Right kidney (tissue), 1 donor: Measurements from ENCODE around the gene NME7.
"Not testable (repeated sequence)": the region's sequence is repeated elsewhere in the genome, so short reads cannot be mapped to it uniquely, and the experiment has no call there.

ENCODE experiments used
- DNase-seq: peaks from one replicate; pipeline ENCODE4 v3.0.0-alpha.2; 2016

NME7 gene

GRCh38 chr1:169346036-169346589 lies 21.5 kb downstream of the NME7 start:
- DNase-seq = no peak

DNA sequence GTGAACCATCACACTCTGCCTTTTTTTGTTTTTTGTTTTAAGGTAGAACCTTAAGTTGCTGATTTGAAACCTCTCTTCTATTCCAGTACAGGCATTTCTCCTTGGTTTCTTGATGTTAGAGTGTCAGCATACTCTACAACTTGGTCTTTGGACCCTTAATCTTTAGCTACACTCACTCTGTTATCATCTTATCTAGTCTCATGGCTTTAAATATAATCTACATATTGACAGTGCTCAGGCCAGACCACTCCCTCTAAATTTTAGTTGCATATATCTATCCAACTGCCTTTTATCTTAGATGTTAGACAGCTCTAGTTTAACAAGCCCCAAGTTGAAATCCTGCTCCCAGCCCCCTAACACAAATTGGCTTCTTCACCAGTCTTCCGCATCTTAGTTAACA lies 22.1 kb downstream of the NME7 start:
- no peak for DNase-seq

DNA sequence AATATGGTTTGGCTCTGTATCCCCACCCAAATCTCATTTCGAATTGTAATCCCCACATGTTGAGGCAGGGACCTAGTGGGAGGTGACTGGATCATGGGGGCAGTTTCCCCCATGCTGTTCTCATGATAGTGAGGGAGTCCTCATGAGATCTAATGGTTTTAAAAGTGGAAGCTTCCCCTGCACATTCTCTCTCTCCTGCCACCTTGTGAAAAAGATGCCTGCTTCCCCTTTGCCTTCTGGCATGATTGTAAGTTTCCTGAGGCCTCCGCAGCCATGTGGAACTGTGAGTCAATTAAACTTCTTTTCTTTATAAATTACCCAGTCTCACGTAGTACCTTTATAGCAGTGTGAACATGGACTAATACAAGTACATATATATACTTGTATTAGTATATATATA lies 25.5 kb downstream of the NME7 start:
- DNase-seq = not testable (repeated sequence)

DNA sequence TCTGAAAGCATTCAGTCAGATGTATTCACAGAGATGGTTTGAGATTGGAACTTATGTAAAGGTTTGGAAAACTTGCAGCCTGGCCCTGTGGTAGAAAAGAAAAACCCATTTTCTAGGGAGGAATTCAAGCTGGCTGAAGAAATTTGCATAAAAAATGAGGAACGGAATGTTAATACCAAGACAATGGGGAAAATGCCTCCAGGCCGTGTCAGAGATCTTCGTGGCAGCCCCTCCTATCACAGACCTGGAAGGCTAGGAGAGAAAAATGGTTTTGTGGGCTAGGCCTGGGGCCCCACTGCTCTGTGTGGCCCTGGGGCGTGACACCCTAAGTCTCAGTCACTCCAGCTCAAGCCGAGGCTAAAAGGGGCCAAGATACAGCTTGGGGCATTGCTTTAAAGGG lies 26.7 kb downstream of the NME7 start:
- DNase-seq = no peak

- DNase-seq = no peak
These were observed 27.8 kb downstream of the NME7 start for GRCh38 chr1:169339773-169340172.

DNA sequence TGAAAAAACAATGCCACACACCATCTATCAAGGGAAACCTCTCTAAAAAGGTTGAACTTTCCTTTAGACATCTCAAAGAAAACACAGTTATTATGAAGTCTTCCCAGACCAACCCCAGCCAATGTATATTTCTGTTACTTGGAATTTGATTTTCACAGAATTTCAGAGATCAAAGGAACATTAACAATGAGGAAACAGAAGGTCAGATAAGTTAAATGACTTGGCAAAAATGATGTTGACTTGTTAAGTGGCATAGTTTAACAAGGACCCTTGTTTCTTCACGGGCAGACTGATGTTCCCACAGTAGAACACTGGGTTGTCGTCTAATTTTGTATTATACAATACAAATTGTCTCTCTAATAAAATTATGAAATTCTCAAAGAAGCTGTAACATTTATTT lies 29.0 kb downstream of the NME7 start:
- no peak for DNase-seq

GRCh38 chr1:169336947-169337715 lies 30.5 kb downstream of the NME7 start:
- not testable (repeated sequence) for DNase-seq

DNA sequence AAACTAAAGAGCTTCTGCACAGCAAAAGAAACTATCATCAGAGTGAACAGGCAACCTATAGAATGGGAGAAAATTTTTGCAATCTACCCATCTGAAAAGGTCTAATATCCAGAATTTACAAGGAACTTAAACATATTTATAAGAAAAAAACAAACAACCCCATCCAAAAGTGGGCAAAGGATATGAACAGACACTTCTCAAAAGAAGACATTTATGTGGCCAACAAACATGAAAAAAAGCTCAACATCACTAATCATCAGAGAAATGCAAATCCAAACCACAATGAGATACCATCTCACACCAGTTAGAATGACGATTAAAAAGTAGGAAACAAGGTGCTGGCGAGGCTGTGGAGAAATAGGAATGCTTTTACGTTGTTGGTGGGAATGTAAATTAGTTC lies 32.9 kb downstream of the NME7 start:
- DNase-seq = not testable (repeated sequence)

GRCh38 chr1:169330927-169331326 lies 36.7 kb downstream of the NME7 start:
- no peak for DNase-seq

DNA sequence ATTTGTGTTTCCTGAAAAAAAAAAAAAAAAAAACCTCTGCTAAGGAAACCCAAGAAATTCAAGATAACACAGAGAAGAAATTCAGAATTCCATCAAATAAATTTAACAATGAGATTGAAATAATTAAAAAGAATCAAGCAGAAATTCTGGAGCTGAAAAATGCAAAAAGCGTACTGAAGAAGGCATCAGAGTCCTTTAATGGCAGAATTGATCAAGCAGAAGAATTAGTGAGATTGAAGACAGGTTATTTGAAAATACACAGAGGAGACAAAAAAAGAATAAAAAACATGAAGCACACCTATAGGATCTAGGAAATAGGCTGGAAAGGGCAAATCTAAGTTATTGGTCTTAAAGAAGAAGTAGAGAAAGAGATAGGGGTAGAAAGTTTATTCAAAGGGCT lies 38.2 kb downstream of the NME7 start:
- no peak for DNase-seq

GRCh38 chr1:169327875-169328274 lies 39.7 kb downstream of the NME7 start:
- DNase-seq = no peak

DNA sequence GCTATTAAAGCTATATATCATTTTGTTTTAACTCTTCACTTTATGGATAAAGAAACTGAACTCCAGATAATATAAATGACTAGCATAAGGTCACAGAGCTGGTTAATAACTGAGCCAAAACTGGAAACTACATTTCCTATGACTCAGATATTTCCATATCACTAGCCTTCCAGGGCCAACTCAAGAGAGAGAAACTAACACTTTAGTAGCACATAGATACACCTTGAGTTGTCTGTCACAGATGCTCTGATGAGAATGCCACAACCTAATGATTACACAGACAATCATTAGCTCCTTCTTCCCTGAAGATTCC lies 40.7 kb downstream of the NME7 start:
- no peak for DNase-seq

GRCh38 chr1:169326261-169326955 lies 41.2 kb downstream of the NME7 start:
- no peak for DNase-seq

DNA sequence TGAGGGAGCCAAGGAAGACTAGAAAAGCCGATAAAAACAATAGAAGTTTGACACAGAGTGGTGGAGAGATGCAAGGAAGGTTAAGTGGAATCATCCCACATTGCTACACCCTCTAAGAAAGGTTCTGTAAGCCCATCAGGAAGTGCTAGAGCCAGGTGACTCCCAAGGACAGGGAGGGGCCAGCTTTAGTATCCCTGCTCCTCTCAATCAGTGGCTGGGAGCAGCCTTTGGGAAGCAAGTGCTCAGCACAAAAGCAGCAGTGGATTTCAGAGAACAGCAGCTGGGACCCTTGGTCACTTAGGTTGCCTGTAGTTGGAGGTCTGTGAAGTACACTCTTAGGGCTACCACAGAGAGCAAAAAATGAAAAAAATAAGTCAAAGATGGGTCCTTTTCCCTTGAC lies 42.5 kb downstream of the NME7 start:
- no peak for DNase-seq

- DNase-seq = no peak
These were observed 45.5 kb downstream of the NME7 start for GRCh38 chr1:169322138-169322537.

DNA sequence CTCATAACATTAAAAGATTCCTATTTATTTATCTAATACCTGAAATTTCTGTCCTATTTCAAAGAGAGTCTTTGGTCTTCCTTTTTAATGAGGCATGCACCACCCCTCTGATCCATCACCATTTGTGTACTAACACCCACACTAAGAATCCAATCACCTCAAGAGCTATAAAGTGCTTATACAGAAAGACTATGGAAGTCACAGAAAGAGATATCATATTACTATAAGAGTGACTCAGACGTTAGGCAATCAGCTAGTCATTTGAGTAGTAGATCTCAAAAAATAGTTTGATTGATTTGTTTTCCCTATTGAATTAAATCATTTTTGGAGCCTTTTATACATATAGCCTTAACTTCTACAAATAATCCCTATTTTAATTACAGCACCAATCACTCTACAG lies 46.1 kb downstream of the NME7 start:
- DNase-seq = no peak

GRCh38 chr1:169318536-169319244 lies 48.9 kb downstream of the NME7 start:
- no peak for DNase-seq

DNA sequence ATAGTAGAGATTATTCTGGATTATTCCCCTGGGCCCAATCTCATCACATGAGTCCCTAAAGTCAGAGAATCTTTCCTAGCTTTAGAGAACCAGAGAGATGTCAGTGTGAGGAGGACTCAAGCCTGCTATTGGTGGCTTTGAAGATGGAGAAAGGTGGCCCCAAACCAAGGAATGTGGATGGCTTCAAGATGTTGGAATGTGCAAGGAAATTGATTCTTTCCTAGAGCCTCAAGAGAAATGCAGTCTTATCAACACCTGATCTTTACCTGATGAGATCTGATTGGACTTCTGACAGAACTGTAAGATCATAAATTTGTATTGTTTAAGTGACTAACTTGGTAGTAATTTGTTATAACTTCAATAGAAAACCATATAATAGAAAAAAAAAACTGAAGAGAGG lies 51.0 kb downstream of the NME7 start:
- DNase-seq = no peak

GRCh38 chr1:169312084-169312954 lies 55.3 kb downstream of the NME7 start:
- no peak for DNase-seq

DNA sequence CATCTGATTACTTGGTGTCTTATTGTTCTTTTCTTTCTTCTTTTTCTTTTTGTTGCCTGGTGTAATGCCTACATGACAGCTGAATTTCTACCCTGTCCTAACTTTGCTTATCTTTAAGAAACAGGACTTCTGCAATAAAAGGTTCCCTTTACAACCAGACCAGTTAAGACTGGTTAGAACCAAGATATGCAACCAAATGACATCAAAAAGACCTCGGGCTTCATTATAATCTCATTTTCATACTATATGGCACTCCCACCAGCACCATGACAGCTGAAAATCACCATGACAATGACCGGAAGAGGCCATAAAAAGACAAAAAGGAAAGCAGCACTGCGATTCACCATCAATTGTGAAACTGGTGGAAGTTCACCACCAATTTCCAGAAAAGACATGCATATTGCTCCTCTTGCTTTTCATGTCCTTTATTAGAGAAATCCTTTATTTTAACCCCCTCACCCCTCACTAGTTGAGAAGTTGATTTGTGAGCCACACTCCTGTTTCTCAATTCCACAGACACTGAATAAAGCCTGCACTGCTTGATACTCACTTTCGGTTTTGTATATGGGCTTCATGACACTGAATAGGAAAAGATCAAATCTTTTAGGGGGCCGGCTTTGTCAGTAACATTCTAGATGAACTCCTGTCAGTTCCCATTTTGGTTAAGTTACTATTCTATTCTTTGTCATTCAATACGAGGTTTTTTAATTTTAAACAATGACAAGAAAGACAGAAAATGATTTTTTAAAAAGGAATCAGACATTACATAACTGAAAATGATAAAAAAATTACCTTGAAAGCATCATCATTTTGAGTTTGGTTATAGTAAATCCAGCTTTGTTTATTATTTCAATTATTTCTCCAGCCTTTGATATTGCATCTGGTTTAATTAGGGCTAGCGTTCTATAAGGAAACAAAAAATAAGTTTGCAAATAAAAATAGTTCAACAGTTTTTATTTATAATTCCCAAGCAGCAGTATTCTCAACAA lies 58.1 kb downstream of the NME7 start:
- DNase-seq = no peak
